ENCODE results near the gene XDH. TPM values are rescaled to one million over a fixed set of nuclear protein-coding genes. Genes with fewer than 3 reads are reported as not detected.

XDH gene
- total RNA-seq, 1 experiment from 2014 or later = 1.4 TPM

DNA sequence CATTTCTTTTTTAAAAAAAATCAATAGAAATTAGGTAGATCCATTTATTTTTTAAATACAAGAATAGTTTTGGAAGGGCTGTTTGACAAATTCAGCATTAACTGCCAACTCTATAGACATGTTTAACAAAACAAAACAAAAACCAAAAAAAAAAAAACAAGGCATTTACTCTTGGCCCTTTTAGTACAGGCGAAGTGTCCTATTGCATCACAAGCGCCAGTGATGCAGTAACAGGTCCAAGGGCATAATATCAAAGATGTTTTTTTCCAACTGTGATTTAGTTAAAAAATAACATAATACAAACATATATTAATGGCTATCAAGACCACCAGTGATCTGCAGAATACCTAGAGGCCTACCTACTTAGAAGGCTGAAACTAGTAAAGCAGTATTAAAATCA lies 55.3 kb downstream of the XDH start:
- peaks cover 8% of the 10 kb centered on the region for H3K9me3 Mint-ChIP-seq (ENCODE audit: unreplicated experiment)
- Histone ChIP-seq H3K4me1 (peaks cover 14% of the 10 kb centered on the region), H3K27me3 (replicated peaks; ENCODE audit: control insufficient read depth, insufficient read depth, low read length) (no peaks in the 10 kb centered on the region), H3K4me3 (ENCODE audit: low read depth, low read length) (no peak overlapping the region), H3K9me3 (0 out of 2 replicates have a peak, but pooled peaks cover 4% of the 10 kb centered on the region), H3K36me3 (ENCODE audit: control insufficient read depth, insufficient read depth, low read length) (no peaks in the 10 kb centered on the region)
- no peak overlapping the region for H3K4me3 Mint-ChIP-seq (ENCODE audit: unreplicated experiment)
- POLR2A ChIA-PET = no interaction called here
- peaks cover 9% of the 10 kb centered on the region for H3K4me1 Mint-ChIP-seq (ENCODE audit: low read depth, unreplicated experiment)
- TF ChIP-seq, protein P1, sequence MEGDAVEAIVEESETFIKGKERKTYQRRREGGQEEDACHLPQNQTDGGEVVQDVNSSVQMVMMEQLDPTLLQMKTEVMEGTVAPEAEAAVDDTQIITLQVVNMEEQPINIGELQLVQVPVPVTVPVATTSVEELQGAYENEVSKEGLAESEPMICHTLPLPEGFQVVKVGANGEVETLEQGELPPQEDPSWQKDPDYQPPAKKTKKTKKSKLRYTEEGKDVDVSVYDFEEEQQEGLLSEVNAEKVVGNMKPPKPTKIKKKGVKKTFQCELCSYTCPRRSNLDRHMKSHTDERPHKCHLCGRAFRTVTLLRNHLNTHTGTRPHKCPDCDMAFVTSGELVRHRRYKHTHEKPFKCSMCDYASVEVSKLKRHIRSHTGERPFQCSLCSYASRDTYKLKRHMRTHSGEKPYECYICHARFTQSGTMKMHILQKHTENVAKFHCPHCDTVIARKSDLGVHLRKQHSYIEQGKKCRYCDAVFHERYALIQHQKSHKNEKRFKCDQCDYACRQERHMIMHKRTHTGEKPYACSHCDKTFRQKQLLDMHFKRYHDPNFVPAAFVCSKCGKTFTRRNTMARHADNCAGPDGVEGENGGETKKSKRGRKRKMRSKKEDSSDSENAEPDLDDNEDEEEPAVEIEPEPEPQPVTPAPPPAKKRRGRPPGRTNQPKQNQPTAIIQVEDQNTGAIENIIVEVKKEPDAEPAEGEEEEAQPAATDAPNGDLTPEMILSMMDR (IDR thresholded peaks at IDR 0.05; ENCODE audit: insufficient read depth in 1 of 2, low read depth in 1 of 2, low read length in 1 of 2, severe bottlenecking in 1 of 2, unreplicated experiment in 1 of 2) = no peak
- BruUV-seq (replicated peaks) = no TSS peak
- CTCF ChIA-PET = no interaction called here
- peaks cover 7% of the 10 kb centered on the region for H3K27me3 Mint-ChIP-seq (ENCODE audit: insufficient read depth, unreplicated experiment)
- DNase-seq = no peak
- intact Hi-C loops (cut with micrococcal nuclease; ENCODE audit: unreplicated experiment) = no loop called here
- H3K36me3 Mint-ChIP-seq (ENCODE audit: insufficient read depth, unreplicated experiment) = no peaks in the 10 kb centered on the region
- H3K27ac Mint-ChIP-seq (ENCODE audit: unreplicated experiment) = no peak overlapping the region

DNA sequence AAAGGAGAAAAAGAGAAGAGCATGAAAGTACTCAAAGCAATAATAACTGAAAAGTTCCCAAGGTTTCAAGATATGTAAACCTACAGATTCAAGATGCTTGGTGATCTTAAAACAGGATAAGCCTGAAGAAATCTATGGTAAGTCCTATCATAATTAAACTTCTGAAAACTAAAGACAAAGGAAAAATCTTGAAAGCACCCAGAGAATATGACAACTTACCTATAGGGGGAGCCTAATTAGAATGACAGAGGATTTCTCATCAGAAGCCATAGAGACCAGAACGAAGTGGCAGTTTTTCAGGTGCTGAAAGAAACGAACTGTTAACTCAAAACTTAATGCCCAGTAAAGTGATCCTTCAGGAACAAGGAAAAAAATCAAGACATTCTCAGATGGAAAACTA lies 59.7 kb downstream of the XDH start:
- TF ChIP-seq, protein P1 (IDR thresholded peaks at IDR 0.05; ENCODE audit: insufficient read depth in 1 of 2, low read depth in 1 of 2, low read length in 1 of 2, severe bottlenecking in 1 of 2, unreplicated experiment in 1 of 2) = peak; percentile 45 to 52
- peaks cover 14% of the 10 kb centered on the region for H3K27me3 Mint-ChIP-seq (ENCODE audit: insufficient read depth, unreplicated experiment)
- intact Hi-C loops (cut with micrococcal nuclease; ENCODE audit: unreplicated experiment) = no loop called here
- DNase-seq = no peak
- Histone ChIP-seq H3K9me3 (0 out of 2 replicates have a peak, but pooled peaks cover 4% of the 10 kb centered on the region), H3K4me3 (ENCODE audit: low read depth, low read length) (no peak overlapping the region), H3K27me3 (replicated peaks; ENCODE audit: control insufficient read depth, insufficient read depth, low read length) (no peaks in the 10 kb centered on the region), H3K36me3 (ENCODE audit: control insufficient read depth, insufficient read depth, low read length) (no peaks in the 10 kb centered on the region), H3K4me1 (peaks cover 1% of the 10 kb centered on the region)
- CTCF ChIA-PET = no interaction called here
- H3K4me1 Mint-ChIP-seq (ENCODE audit: low read depth, unreplicated experiment) = no peaks in the 10 kb centered on the region
- H3K36me3 Mint-ChIP-seq (ENCODE audit: insufficient read depth, unreplicated experiment) = no peaks in the 10 kb centered on the region
- POLR2A ChIA-PET = no interaction called here
- H3K4me3 Mint-ChIP-seq (ENCODE audit: unreplicated experiment) = no peak overlapping the region
- H3K9me3 Mint-ChIP-seq (ENCODE audit: unreplicated experiment) = peaks cover 11% of the 10 kb centered on the region
- no peak overlapping the region for H3K27ac Mint-ChIP-seq (ENCODE audit: unreplicated experiment)
- no TSS peak for BruUV-seq (replicated peaks)

- Histone ChIP-seq H3K4me3 (ENCODE audit: low read depth, low read length) (no peak overlapping the region), H3K9me3 (0 out of 2 replicates have a peak, but pooled peaks cover 4% of the 10 kb centered on the region), H3K36me3 (ENCODE audit: control insufficient read depth, insufficient read depth, low read length) (no peaks in the 10 kb centered on the region), H3K27me3 (replicated peaks; ENCODE audit: control insufficient read depth, insufficient read depth, low read length) (no peaks in the 10 kb centered on the region), H3K4me1 (peaks cover under 1% of the 10 kb centered on the region; the same call in 1 of the 2 replicates)
- H3K4me3 Mint-ChIP-seq (ENCODE audit: unreplicated experiment) = no peak overlapping the region
- no peaks in the 10 kb centered on the region for H3K36me3 Mint-ChIP-seq (ENCODE audit: insufficient read depth, unreplicated experiment)
- TF ChIP-seq, protein P1 (IDR thresholded peaks at IDR 0.05; ENCODE audit: insufficient read depth in 1 of 2, low read depth in 1 of 2, low read length in 1 of 2, severe bottlenecking in 1 of 2, unreplicated experiment in 1 of 2) = no peak
- BruUV-seq (replicated peaks) = no TSS peak
- intact Hi-C loops (cut with micrococcal nuclease; ENCODE audit: unreplicated experiment) = no loop called here
- no peaks in the 10 kb centered on the region for H3K4me1 Mint-ChIP-seq (ENCODE audit: low read depth, unreplicated experiment)
- no peak overlapping the region for H3K27ac Mint-ChIP-seq (ENCODE audit: unreplicated experiment)
- H3K27me3 Mint-ChIP-seq (ENCODE audit: insufficient read depth, unreplicated experiment) = peaks cover 14% of the 10 kb centered on the region
- POLR2A ChIA-PET = no interaction called here
- CTCF ChIA-PET = no interaction called here
- DNase-seq = no peak
- H3K9me3 Mint-ChIP-seq (ENCODE audit: unreplicated experiment) = peaks cover 11% of the 10 kb centered on the region
Measured at GRCh38 chr2:31353179-31353578, 61.4 kb downstream of the XDH start.
